ENCODE results near the gene SLC4A5. TPM values are rescaled to one million over a fixed set of nuclear protein-coding genes. Genes with fewer than 3 reads are reported as not detected.
A peak's percentile ranks its signal among the peaks of the same experiment; 100 is the strongest.

The SLC4A5 gene
- total RNA-seq, 1 experiment from 2014 or later: 0.70 TPM

- Mint-ChIP-seq H3K27ac (ENCODE audit: low read depth, unreplicated experiment) (peak overlapping the region; percentile 97), H3K4me1 (ENCODE audit: insufficient read depth, unreplicated experiment) (peaks cover 31% of the 10 kb centered on the region), H3K27me3 (ENCODE audit: insufficient read depth, unreplicated experiment) (no peaks in the 10 kb centered on the region), H3K4me3 (ENCODE audit: unreplicated experiment) (peak overlapping the region; percentile 94), H3K9me3 (ENCODE audit: unreplicated experiment) (no peaks in the 10 kb centered on the region), H3K36me3 (ENCODE audit: insufficient read depth, unreplicated experiment) (peaks cover 34% of the 10 kb centered on the region)
- no TSS peak for BruUV-seq (replicated peaks)
- ChIA-PET POLR2A (interaction anchor here (0.7 to 5.6 kb wide), 19 partner anchors 11 to 435 kb away, joined by 3 to 148 read pairs (median 4); partner anchors contain the start of genes BOLA3, MOB1A and STAMBP), CTCF (interaction anchor here (0.6 to 1.7 kb wide), 5 partner anchors 19 to 1921 kb away, joined by 3 to 4 read pairs (median 4); no protein-coding TSS in a partner anchor)
- no peak for DNase-seq (ENCODE audit: unreplicated experiment)
- TF ChIP-seq, protein P1, sequence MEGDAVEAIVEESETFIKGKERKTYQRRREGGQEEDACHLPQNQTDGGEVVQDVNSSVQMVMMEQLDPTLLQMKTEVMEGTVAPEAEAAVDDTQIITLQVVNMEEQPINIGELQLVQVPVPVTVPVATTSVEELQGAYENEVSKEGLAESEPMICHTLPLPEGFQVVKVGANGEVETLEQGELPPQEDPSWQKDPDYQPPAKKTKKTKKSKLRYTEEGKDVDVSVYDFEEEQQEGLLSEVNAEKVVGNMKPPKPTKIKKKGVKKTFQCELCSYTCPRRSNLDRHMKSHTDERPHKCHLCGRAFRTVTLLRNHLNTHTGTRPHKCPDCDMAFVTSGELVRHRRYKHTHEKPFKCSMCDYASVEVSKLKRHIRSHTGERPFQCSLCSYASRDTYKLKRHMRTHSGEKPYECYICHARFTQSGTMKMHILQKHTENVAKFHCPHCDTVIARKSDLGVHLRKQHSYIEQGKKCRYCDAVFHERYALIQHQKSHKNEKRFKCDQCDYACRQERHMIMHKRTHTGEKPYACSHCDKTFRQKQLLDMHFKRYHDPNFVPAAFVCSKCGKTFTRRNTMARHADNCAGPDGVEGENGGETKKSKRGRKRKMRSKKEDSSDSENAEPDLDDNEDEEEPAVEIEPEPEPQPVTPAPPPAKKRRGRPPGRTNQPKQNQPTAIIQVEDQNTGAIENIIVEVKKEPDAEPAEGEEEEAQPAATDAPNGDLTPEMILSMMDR (IDR thresholded peaks at IDR 0.05; ENCODE audit: unreplicated experiment): no peak
- intact Hi-C loops (cut with micrococcal nuclease): loop anchor here (1.0 to 2.0 kb wide), 2 partner anchors 21 to 78 kb away; partner anchors contain the start of gene MOB1A
Measured at GRCh38 chr2:74199275-74199701, 143.9 kb downstream of the SLC4A5 start.

- peaks cover 28% of the 10 kb centered on the region for H3K36me3 Mint-ChIP-seq (ENCODE audit: insufficient read depth, unreplicated experiment)
- no peaks in the 10 kb centered on the region for H3K27me3 Mint-ChIP-seq (ENCODE audit: insufficient read depth, unreplicated experiment)
- H3K4me1 Mint-ChIP-seq (ENCODE audit: insufficient read depth, unreplicated experiment): peaks cover 27% of the 10 kb centered on the region
- ChIA-PET POLR2A (interaction anchor here (0.9 to 5.6 kb wide), 16 partner anchors 9 to 370 kb away, joined by 3 to 148 read pairs (median 6); partner anchors contain the start of genes BOLA3, MOB1A and STAMBP), CTCF (interaction anchor here (0.6 to 1.7 kb wide), 8 partner anchors 9 to 1920 kb away, joined by 3 to 4 read pairs (median 3); no protein-coding TSS in a partner anchor)
- intact Hi-C loops (cut with micrococcal nuclease): loop anchor here (1.0 to 2.0 kb wide), 3 partner anchors 10 to 78 kb away; partner anchors contain the start of gene MOB1A
- DNase-seq (ENCODE audit: unreplicated experiment): peak; percentile 99
- H3K9me3 Mint-ChIP-seq (ENCODE audit: unreplicated experiment): no peaks in the 10 kb centered on the region
- peak within 1 kb of the TSS; percentile 94 for H3K4me3 Mint-ChIP-seq (ENCODE audit: unreplicated experiment)
- H3K27ac Mint-ChIP-seq (ENCODE audit: low read depth, unreplicated experiment): peak within 1 kb of the TSS; percentile 97
- TF ChIP-seq, protein P1 (IDR thresholded peaks at IDR 0.05; ENCODE audit: unreplicated experiment): peak; percentile 70
- no TSS peak for BruUV-seq (replicated peaks)
Measured at GRCh38 chr2:74198461-74199274, 144.5 kb downstream of the SLC4A5 start, which contains the start of gene MTHFD2. Gene MTHFD2 (plus strand): TSS chr2:74198615. CDS start chr2:74198642, 27 bp downstream.

GRCh38 chr2:74198023-74198460 lies 145.2 kb downstream of the SLC4A5 start:
- DNase-seq (ENCODE audit: unreplicated experiment): no peak
- H3K27ac Mint-ChIP-seq (ENCODE audit: low read depth, unreplicated experiment): peak overlapping the region; percentile 97
- TSS peak; percentile 66 for BruUV-seq (replicated peaks)
- ChIA-PET CTCF (interaction anchor here (0.5 to 1.2 kb wide), 6 partner anchors 9 to 429 kb away, joined by 3 read pairs; no protein-coding TSS in a partner anchor), POLR2A (interaction anchor here (0.7 to 5.6 kb wide), 12 partner anchors 9 to 243 kb away, joined by 3 to 148 read pairs (median 6); partner anchors contain the start of genes BOLA3 and MOB1A)
- H3K4me1 Mint-ChIP-seq (ENCODE audit: insufficient read depth, unreplicated experiment): peaks cover 23% of the 10 kb centered on the region
- TF ChIP-seq, protein P1 (IDR thresholded peaks at IDR 0.05; ENCODE audit: unreplicated experiment): no peak
- intact Hi-C loops (cut with micrococcal nuclease): loop anchor here (1.0 to 2.0 kb wide), 2 partner anchors 10 to 77 kb away; no protein-coding TSS in a partner anchor
- no peaks in the 10 kb centered on the region for H3K27me3 Mint-ChIP-seq (ENCODE audit: insufficient read depth, unreplicated experiment)
- no peaks in the 10 kb centered on the region for H3K9me3 Mint-ChIP-seq (ENCODE audit: unreplicated experiment)
- peaks cover 25% of the 10 kb centered on the region for H3K36me3 Mint-ChIP-seq (ENCODE audit: insufficient read depth, unreplicated experiment)
- peak overlapping the region; percentile 94 for H3K4me3 Mint-ChIP-seq (ENCODE audit: unreplicated experiment)

- peaks cover 23% of the 10 kb centered on the region for H3K4me1 Mint-ChIP-seq (ENCODE audit: insufficient read depth, unreplicated experiment)
- ChIA-PET POLR2A (interaction anchor here (0.7 to 5.6 kb wide), 7 partner anchors 9 to 369 kb away, joined by 3 to 148 read pairs (median 5); partner anchors contain the start of gene MOB1A), CTCF (interaction anchor here (0.6 kb wide), 1 partner anchor 962 kb away, joined by 3 read pairs; no protein-coding TSS in a partner anchor)
- intact Hi-C loops (cut with micrococcal nuclease): no loop called here
- no peaks in the 10 kb centered on the region for H3K9me3 Mint-ChIP-seq (ENCODE audit: unreplicated experiment)
- TF ChIP-seq, protein P1 (IDR thresholded peaks at IDR 0.05; ENCODE audit: unreplicated experiment): no peak
- H3K4me3 Mint-ChIP-seq (ENCODE audit: unreplicated experiment): no peak overlapping the region
- no peak for DNase-seq (ENCODE audit: unreplicated experiment)
- H3K27ac Mint-ChIP-seq (ENCODE audit: low read depth, unreplicated experiment): no peak overlapping the region
- no peaks in the 10 kb centered on the region for H3K27me3 Mint-ChIP-seq (ENCODE audit: insufficient read depth, unreplicated experiment)
- peaks cover 18% of the 10 kb centered on the region for H3K36me3 Mint-ChIP-seq (ENCODE audit: insufficient read depth, unreplicated experiment)
- no TSS peak for BruUV-seq (replicated peaks)
Measured at GRCh38 chr2:74197049-74197448, 146.2 kb downstream of the SLC4A5 start.
